GF-D8 (cell line): ENCODE data around the gene LTC4S.

Source experiments
- DNase-seq: peaks from one replicate; lab custom pipeline; 2025; lab: John Stamatoyannopoulos, UW

The LTC4S gene

GRCh38 chr5:179812135-179812825, 18.5 kb downstream of the LTC4S start:
- no peak for DNase-seq

- DNase-seq, result no peak
Measured at GRCh38 chr5:179812997-179813607, 19.3 kb downstream of the LTC4S start.

GRCh38 chr5:179814090-179814489, 20.3 kb downstream of the LTC4S start:
- no peak for DNase-seq

GRCh38 chr5:179815491-179816249, 21.9 kb downstream of the LTC4S start:
- no peak for DNase-seq

- no peak for DNase-seq
Measured at GRCh38 chr5:179816401-179816795, 22.6 kb downstream of the LTC4S start.

- no peak for DNase-seq
Measured at GRCh38 chr5:179816796-179817469, 23.1 kb downstream of the LTC4S start.

- DNase-seq, result no peak
Measured at GRCh38 chr5:179817470-179817840, 23.7 kb downstream of the LTC4S start.

- no peak for DNase-seq
Measured at GRCh38 chr5:179817890-179818745, 24.3 kb downstream of the LTC4S start.

- DNase-seq, result peak; percentile 80
Measured at GRCh38 chr5:179818746-179819295, 25.0 kb downstream of the LTC4S start.

- DNase-seq, result peak; percentile 53
Measured at GRCh38 chr5:179819296-179820126, 25.7 kb downstream of the LTC4S start.

GRCh38 chr5:179820127-179820482, 26.3 kb downstream of the LTC4S start:
- no peak for DNase-seq

GRCh38 chr5:179820483-179821297, 26.9 kb downstream of the LTC4S start, which contains the start of gene SQSTM1:
TSS of gene SQSTM1 (plus strand) at chr5:179820905. CDS start at chr5:179820937, 32 bp downstream.
- DNase-seq, result peak; percentile 21

GRCh38 chr5:179821298-179822058, 27.7 kb downstream of the LTC4S start:
- DNase-seq, result peak; percentile 69

- no peak for DNase-seq
Measured at GRCh38 chr5:179822059-179822432, 28.3 kb downstream of the LTC4S start.

GRCh38 chr5:179822444-179822990, 28.7 kb downstream of the LTC4S start:
- no peak for DNase-seq

GRCh38 chr5:179823937-179824744, 30.4 kb downstream of the LTC4S start:
- no peak for DNase-seq

- no peak for DNase-seq
Measured at GRCh38 chr5:179824745-179825112, 30.9 kb downstream of the LTC4S start.
